GM10248 (cell line): ENCODE data around the gene PON1.

Experiments used
- CTCF ChIA-PET: fragments of 300-600 bp; sonication (Branson Sonifier 250); formaldehyde crosslinking; extraction: SDS; loops from one replicate; lab custom pipeline; 2021; ENCODE audit warnings: antibody characterized with exemption; lab: Yijun Ruan, JAX
- POLR2A ChIA-PET: fragments of 350-650 bp; sonication (Branson Sonifier 250); formaldehyde crosslinking; extraction: SDS; loops from one replicate; lab custom pipeline; 2020; ENCODE audit warnings: antibody characterized with exemption; lab: Yijun Ruan, JAX
- DNase-seq: peaks from one replicate; pipeline ENCODE4 v3.0.0; 2012; ENCODE audit errors: extremely low spot score
- TF ChIP-seq, protein P1 (sequence below): IDR thresholded peaks from 2 replicates; pipeline ENCODE4 v1.5.1; 2012; ENCODE audit warnings: mild to moderate bottlenecking, low read depth; ENCODE audit errors: extremely low read depth, missing control alignments, control extremely low read depth

PON1 gene

DNA sequence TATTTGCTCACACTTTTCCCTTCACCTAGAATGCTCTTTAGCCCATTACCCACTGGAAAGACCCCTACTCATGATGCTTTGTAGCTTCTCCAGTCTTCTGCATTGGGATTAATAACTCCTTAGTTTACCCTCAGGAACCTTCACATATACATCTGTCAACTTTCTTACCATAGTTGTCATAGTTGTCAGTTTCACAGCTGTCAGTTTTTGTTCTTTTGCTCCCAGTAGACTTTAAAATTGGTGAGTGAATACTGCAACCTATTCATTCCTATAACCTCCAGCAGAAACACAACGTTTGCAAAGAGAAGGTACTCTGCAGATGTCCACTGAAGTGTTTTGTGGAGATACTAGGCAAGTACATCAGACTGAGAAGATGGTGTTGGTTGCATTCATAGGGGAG lies 2.6 kb downstream of the PON1 start:
- DNase-seq = no peak
- TF ChIP-seq, protein P1, sequence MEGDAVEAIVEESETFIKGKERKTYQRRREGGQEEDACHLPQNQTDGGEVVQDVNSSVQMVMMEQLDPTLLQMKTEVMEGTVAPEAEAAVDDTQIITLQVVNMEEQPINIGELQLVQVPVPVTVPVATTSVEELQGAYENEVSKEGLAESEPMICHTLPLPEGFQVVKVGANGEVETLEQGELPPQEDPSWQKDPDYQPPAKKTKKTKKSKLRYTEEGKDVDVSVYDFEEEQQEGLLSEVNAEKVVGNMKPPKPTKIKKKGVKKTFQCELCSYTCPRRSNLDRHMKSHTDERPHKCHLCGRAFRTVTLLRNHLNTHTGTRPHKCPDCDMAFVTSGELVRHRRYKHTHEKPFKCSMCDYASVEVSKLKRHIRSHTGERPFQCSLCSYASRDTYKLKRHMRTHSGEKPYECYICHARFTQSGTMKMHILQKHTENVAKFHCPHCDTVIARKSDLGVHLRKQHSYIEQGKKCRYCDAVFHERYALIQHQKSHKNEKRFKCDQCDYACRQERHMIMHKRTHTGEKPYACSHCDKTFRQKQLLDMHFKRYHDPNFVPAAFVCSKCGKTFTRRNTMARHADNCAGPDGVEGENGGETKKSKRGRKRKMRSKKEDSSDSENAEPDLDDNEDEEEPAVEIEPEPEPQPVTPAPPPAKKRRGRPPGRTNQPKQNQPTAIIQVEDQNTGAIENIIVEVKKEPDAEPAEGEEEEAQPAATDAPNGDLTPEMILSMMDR = no peak
- CTCF ChIA-PET = no interaction called here
- POLR2A ChIA-PET = interaction anchor here (0.5 kb wide), 1 partner anchor 78 kb away, joined by 3 read pairs; no protein-coding TSS in a partner anchor

DNA sequence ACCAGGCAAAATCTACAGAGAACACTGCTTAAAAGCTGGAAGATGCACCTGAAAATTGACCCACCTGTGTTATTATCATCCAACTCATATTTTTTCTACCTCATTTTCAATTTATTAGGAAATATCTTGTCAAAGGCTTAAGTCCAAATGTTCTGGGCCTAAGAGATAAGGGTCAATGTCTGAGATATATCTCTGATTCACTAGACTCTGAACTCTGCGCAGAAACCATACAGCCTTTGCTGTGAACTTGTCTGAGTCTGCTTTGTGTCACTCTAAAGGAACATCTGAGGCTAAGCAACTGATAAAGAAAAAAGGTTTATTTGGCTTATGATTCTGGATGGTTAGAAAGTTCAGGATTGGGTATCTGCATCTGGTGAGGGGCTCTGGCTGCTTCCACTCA lies 3.7 kb downstream of the PON1 start:
- TF ChIP-seq, protein P1 = no peak
- ChIA-PET POLR2A (no interaction called here), CTCF (no interaction called here)

DNA sequence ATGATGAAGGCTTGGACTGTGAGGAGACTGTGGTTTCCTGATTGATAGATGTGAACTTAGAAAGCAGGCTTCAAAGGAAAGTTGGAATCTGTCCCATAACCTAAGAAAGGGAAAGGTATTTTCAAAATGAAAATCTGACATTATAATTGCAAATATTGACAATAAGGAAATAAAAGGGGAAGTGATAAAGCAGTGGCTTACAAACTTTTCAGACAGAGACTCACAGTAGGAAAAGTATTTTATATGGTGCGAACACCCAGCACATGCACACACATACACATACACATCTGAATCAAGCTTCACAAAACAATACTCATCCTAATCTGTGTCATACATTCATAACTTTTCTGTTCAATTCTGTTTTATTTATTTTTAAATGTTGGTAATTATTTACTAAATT lies 4.8 kb downstream of the PON1 start:
- POLR2A ChIA-PET = no interaction called here
- DNase-seq = no peak
- TF ChIP-seq, protein P1 = no peak
- CTCF ChIA-PET = no interaction called here

More for the DNA sequence above, 3.7 kb downstream of the PON1 start:
- DNase-seq = no peak

DNA sequence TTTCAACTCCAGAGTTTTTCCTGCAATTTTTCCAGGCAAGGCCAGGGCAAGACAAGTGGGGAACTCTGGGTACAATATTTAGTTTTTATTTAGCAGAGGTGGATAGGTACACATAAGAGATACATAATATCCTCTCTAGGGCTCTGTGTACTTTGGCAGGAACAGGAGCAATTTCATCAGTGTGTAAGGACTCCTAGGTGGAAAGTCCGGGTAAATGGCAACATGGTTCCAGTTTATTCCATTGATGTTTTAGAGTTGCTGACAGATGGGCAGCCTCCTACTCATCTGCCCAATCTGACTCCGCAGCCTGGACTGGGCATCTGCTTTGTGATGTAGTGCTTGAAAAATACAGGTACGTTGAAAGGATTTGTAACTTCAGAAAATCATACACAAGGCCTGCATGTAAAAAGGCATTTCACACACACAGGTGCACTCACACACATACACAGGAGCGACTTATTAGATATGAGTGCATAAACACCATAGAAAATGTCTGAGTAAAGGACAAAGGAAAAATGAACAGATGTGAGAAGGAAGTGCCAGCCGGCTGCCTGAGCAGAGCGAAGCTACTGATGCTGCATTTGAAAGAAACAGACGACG lies 5.7 kb downstream of the PON1 start:
- CTCF ChIA-PET = no interaction called here
- TF ChIP-seq, protein P1 = no peak
- POLR2A ChIA-PET = no interaction called here
- no peak for DNase-seq

DNA sequence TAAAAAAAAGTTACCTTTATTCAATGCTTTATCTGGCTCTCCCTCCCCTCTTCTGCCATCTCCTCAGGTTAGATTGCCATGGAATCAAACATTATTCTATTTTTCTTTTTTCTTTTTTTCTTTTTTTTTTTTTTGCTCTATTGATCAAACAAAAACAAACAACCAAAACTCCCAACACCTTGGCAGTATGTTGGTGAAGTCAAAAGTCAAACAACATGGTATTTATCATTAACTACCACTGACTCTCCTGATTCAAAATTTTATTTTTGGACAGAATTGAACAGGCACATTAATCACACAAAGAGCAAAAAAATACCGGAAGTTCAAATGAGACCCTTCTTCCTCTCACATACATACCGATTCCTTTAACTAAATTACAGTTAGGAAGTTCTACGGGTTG lies 6.4 kb downstream of the PON1 start:
- TF ChIP-seq, protein P1 = no peak
- POLR2A ChIA-PET = no interaction called here
- DNase-seq = no peak
- CTCF ChIA-PET = no interaction called here

DNA sequence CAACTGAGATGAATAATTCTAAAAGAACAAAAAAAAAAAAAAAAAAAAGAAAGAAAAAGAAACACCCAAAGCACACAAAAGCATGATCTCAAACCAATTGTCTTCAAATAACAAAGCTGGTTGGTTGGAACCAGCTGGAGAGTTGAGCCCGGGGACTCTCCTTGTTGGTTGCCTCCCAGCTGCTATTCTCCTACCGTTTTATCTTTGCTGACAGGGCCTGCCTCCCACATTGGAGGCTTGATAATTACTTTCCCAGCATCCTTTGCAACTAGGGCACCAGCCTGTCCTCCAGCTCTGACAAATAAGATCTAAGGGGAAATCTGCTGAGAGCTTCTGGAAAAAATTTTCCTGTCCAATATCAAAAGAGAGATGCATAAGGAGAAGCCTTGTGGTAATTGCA lies 6.8 kb downstream of the PON1 start:
- POLR2A ChIA-PET = no interaction called here
- CTCF ChIA-PET = no interaction called here
- no peak for DNase-seq
- TF ChIP-seq, protein P1 = no peak
